Omental fat pad (tissue), 4 donors: ENCODE results near the gene AGBL4. TPM values are rescaled to one million over a fixed set of nuclear protein-coding genes. Genes with fewer than 3 reads are reported as not detected.
A peak's percentile ranks its signal among the peaks of the same experiment; 100 is the strongest.

Experiments
- ATAC-seq: fragments of 150-250 bp; one replicate; pipeline ENCODE4 v1.9.1; 2016; ENCODE audit warnings: mild to moderate bottlenecking, moderate library complexity; ENCODE audit not compliant: low FRiP score
- DNase-seq: peaks from one replicate; pipeline ENCODE4 v3.0.0-alpha.2; 2019; ENCODE audit warnings: low spot score
- total RNA-seq, 4 donors: library from RNA; depleted of rRNA; stranded (reverse); fragments of >200 nt; gene quantifications; one replicate each; pipeline ENCODE4 v1.1.0, GENCODE V29; 2016
- TF ChIP-seq, protein P1 (sequence below), 3 donors: fragments of 450-650 bp; IDR thresholded peaks; one replicate each; pipeline ENCODE4 v1.5.1; 2016 to 2017; ENCODE audit warnings: antibody characterized with exemption in 3 of 3, mild to moderate bottlenecking in 3 of 3, moderate library complexity in 2 of 3

The AGBL4 gene
- total RNA-seq, 4 donors from 2014 or later = 0.31 to 1.1 (median 0.50) TPM

DNA sequence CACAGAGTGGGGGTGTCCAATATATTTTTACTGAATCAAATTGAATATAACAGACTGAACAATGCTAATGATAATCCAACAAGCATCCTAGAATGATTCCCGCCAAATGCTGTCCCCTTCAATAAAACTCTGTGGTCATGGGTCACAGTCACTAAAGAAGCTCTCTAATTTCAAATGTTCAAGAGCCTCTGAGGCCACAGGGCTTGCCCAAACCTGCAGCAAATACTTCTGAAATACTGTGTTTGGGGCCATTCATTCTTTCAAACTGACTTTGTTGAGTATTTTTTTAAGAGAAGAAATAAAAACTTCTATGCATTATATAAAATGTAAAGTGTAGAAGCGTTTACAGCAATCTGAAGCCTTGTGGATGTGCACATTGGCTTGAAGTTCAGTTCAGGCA is 1239.5 kb downstream of the AGBL4 start:
- ATAC-seq (no peak), DNase-seq (no peak)
- TF ChIP-seq, protein P1, sequence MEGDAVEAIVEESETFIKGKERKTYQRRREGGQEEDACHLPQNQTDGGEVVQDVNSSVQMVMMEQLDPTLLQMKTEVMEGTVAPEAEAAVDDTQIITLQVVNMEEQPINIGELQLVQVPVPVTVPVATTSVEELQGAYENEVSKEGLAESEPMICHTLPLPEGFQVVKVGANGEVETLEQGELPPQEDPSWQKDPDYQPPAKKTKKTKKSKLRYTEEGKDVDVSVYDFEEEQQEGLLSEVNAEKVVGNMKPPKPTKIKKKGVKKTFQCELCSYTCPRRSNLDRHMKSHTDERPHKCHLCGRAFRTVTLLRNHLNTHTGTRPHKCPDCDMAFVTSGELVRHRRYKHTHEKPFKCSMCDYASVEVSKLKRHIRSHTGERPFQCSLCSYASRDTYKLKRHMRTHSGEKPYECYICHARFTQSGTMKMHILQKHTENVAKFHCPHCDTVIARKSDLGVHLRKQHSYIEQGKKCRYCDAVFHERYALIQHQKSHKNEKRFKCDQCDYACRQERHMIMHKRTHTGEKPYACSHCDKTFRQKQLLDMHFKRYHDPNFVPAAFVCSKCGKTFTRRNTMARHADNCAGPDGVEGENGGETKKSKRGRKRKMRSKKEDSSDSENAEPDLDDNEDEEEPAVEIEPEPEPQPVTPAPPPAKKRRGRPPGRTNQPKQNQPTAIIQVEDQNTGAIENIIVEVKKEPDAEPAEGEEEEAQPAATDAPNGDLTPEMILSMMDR (IDR thresholded peaks at IDR 0.05) = no peak

DNA sequence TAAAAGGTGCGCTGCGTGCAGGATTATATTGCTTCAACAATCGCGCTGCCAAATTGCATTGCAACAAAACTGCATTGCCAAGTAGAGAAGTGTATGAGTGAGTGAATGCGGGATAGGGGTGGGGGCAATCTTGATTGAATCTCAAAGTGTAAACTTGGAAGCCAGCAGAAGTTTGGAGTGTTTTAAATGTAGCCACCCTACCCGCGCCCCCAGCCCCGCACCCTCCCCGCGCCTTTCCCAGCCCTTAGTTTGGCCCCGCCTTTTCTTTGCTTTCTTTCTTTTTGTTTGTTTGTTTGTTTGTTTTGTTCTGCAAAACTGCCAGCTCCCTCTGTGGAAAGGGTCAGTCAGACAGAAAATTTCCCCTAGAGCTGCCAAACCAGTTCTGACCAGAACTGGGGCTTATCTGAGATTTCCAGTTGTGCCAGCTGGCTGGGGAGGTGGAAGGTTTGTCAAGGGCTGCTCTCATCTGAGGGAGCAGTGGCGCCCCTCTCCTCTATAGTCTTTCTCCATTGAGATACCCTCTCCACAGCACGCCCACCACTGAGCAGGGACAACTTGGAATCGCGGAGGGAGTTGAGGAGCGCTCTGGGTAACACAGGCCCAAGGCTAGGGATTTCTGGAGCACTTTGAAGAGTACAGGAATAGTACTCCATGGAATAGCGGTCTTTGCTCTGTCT is 1246.4 kb downstream of the AGBL4 start:
- peak; percentile 12 for ATAC-seq
- no peak for DNase-seq
- TF ChIP-seq, protein P1 (IDR thresholded peaks at IDR 0.05) = no peak

GRCh38 chr1:48776393-48777218 is 1247.1 kb downstream of the AGBL4 start, which contains the start of gene BEND5:
Gene BEND5 (minus strand): TSS chr1:48776891. CDS start chr1:48776831, 60 bp downstream.
- DNase-seq (no peak), ATAC-seq (peak; percentile 41)
- TF ChIP-seq, protein P1 (IDR thresholded peaks at IDR 0.05) = no peak

GRCh38 chr1:48775831-48776392 is 1247.8 kb downstream of the AGBL4 start:
- TF ChIP-seq, protein P1 (IDR thresholded peaks at IDR 0.05) = no peak
- DNase-seq = no peak
- ATAC-seq = no peak

DNA sequence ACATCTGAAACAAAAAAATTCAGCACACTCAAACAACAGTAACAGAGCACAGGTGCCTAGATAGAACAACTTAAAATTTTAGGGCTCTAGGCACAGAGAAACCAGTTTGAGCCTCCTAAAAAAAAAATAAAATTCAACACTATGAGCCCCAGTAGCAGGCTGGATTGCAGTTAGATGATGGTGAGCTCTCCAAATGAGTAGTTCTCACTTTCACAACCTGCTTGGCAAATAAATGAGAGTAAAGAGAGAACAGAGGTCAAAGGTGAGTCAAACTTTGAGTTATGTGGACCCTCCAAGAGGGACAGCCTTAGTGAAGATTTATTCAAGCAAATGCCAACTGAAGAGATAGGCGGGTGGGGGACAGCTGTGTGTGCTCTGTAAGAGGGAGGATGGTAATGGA is 1250.6 kb downstream of the AGBL4 start:
- TF ChIP-seq, protein P1 (IDR thresholded peaks at IDR 0.05) = no peak
- DNase-seq = no peak
- no peak for ATAC-seq

- TF ChIP-seq, protein P1 (IDR thresholded peaks at IDR 0.05) = no peak
- ATAC-seq = no peak
- DNase-seq = no peak
Observed at GRCh38 chr1:48772211-48772610, 1251.5 kb downstream of the AGBL4 start.
